CD4-positive, alpha-beta T cell treated with Interleukin-17A for 4 hours (primary cell): ENCODE measurements around the gene DUSP7.

Source experiments
- DNase-seq: peaks from one replicate; pipeline ENCODE4 v3.0.0-alpha.2; 2020; ENCODE audit warnings: mixed read lengths

Gene DUSP7

GRCh38 chr3:52067046-52067445 lies 10.7 kb upstream of the DUSP7 start:
- no peak for DNase-seq

- no peak for DNase-seq
These were observed 8.9 kb upstream of the DUSP7 start for GRCh38 chr3:52065264-52065756.

DNA sequence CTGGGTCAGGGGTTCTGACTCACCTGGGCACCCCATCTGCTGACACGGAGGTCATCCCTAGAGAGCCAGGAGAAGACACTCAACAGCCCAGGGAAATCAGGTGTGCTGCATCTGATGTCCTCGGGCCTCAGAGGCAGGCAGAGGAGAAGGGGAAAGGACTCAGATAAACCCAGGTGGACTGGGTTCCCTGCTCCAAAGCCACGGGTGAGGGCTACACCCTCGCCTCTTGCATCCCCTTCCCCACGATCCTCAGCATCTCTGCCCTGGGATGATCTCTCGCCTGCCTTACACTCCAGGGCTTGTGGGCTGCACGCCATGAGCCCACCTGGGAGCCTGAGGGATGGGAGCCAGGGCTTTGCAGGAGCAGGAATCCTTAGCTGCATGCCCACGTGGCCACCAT lies 8.2 kb upstream of the DUSP7 start:
- no peak for DNase-seq

GRCh38 chr3:52063026-52063723 lies 6.8 kb upstream of the DUSP7 start:
- no peak for DNase-seq

- DNase-seq = peak; percentile 16
These were observed 6.1 kb upstream of the DUSP7 start for GRCh38 chr3:52062505-52062904.

- no peak for DNase-seq
These were observed 4.9 kb upstream of the DUSP7 start for GRCh38 chr3:52061121-52061910.

DNA sequence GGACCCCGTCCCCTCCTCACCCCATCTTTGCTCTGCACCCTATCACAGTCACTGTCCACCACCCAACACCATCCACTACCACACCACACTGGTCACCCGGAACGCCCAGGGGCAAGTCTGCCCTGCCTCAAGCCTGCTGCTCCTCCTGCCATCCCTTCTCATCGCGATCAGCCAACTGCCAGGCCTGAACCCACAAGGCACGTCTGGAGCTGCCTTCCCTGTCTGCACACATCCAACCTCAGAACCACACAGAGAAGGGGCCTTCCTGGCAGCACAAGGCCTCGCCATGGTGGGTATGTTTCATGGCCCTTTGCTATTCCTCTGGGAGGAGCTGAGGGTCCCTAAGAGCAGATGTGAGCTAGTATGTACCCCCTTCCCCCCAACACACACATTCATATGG lies 3.4 kb upstream of the DUSP7 start:
- no peak for DNase-seq

GRCh38 chr3:52057812-52058495 lies 1.6 kb upstream of the DUSP7 start:
- DNase-seq = no peak

GRCh38 chr3:52056968-52057811 lies 819 bp upstream of the DUSP7 start:
- DNase-seq = peak; percentile 99

DNA sequence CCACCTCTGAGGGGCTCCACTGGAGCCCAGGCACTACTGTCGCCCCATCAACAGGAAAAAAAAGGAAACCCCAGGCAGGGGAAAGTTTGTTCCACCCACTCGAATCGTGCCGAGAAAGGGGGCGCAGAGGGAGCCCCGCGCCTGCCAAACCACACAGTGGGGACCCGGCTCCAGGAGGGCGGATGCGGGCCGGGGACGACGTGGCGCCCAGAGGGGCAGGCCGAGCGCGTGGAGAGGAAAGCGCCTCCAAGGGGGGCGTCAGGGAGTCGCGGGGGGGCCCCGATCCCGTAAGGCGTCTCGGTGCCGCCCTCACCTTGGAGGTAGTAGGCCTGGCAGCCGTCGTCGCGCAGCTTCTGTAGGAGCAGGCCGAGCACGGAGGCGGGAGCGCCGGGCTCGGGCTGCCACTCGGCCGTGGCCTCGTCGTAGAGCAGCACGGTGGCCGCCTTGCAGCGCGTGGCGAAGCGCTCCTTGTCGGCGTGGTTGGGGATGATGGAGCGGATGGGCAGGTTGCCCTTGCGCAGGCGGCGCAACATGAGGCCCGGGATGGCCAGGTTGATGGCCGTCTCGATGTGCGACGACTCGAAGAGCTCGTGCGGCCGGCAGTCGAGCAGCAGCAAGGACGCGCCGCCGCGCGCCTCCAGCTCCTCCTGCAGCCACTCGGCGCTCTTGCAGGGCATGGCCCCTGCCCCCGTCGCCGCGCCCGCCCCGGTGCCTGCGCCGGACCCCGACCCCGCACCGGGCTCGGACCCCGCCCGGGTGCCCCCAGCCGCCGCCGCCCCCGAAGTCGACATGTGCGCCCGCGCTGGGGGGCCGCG lies 627 bp downstream of the DUSP7 start:
- DNase-seq = peak; percentile 54

DNA sequence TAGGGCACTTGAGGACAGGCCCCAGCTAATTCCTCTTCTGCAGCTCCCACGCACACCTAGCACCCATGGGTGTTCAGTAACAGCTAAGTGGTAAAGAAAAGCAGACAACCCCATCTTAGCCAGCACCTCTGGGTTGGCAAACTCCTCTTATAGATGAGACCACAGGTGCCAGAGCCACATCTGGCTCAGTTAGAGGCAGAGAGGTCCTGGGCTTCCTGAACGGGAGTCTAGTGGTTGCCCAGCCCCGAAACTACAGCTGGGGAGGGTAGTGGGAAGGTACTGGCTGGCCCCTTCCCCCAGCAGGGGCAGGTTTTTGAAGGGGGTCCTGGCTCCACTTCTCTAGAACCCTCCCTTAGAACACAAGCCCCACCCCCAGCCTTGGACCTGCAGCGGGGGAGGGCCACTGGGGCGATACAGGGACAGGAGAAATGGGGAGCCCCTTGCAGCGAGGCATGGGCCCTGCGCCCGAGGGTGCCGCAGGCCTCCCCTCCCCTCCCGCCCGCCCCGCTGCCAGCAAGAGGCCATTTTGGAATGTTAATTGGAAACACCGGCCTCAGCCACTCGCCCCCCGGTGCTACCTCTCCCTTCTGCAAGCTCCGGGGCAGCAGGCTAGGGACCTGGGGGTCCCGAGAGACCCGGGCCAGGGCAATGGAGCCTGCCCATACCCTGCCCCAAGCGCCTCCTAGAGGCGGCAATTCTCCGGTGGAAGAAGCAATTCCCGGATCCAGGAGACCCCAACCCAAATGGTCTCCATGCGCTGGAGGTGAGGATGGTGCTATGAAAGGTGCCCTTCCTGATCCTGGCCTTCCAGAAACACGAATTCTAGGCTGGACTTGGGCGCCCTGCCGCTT lies 1.5 kb downstream of the DUSP7 start:
- DNase-seq = peak; percentile 37

- peak; percentile 68 for DNase-seq
These were observed 2.8 kb downstream of the DUSP7 start for GRCh38 chr3:52053307-52054304.

- peak; percentile 74 for DNase-seq
These were observed 3.5 kb downstream of the DUSP7 start for GRCh38 chr3:52052831-52053306.

GRCh38 chr3:52051444-52051843 lies 4.9 kb downstream of the DUSP7 start:
- DNase-seq = no peak

DNA sequence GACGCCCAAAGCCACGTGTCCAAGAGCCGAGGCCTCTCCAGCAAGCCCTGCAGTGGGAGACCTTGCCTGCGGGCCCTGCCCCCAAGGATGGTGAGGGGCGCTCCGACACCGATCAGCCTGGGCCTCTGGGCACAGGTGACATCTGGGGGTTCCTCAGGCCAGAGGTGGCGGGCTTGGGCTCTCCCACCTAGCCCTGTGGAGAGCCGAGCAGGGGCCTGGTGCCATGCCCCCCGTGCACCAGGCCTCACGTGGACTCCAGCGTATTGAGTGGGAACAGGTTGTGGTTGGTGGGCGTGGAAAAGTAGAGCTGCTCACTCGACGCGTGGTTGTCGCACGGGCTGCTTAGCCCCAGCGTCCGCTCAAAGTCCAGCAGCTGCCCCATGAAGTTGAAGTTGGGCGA lies 5.8 kb downstream of the DUSP7 start:
- no peak for DNase-seq

DNA sequence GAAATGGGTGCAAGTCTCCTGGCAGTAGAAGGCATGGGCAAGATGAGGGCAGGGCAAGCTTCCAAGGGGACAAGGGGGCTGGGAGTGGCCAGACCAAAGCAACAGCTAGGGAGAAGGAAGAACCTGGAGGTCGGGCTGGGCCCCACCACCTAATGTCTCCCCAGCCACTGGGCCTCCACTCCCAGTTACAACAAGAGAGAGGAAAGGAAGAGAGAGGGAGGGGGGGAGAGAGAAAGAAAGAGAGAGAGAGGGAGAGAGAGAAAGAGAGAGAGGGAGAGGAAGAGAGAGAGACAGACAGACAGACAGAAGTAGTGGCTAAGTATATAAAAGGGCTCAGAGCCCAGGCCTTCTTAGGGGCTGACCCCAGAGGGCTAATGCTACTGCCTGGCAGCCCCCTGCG lies 6.9 kb downstream of the DUSP7 start:
- DNase-seq = no peak

GRCh38 chr3:52047295-52047960 lies 8.9 kb downstream of the DUSP7 start:
- no peak for DNase-seq

DNA sequence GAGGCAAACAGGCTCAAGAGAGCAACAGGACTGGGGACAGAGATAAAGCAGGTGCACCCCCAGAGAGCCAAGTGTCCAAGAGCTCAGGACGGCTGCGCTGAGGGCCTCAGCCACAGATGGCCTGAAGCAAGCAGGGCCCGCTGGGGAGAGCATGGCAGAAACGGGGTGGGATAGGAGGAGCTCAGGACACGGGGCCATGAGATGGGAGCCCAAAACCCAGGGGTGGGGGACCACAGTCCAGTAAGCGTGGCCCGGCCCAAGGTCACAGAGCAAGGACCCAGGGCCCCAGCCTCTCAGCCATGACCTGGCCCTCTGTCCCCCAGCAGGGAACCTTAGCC lies 9.5 kb downstream of the DUSP7 start:
- DNase-seq = no peak
